Measurements from ENCODE around the gene IQCN. TPM values are rescaled to one million over a fixed set of nuclear protein-coding genes. Genes with fewer than 3 reads are reported as not detected.

The IQCN gene
- total RNA-seq, 2 donors from 2014 or later, result 8.7 to 29.2 TPM

GRCh38 chr19:18225355-18225701, 48.9 kb downstream of the IQCN start:
- H3K4me1 ChIP-seq (ENCODE audit: control insufficient read depth in 1 of 2, low read depth in 2 of 2), result peaks cover 9 to 28% of the 10 kb centered on the region in 2 donors
- DNase-seq (ENCODE audit: low spot score), result no peak
- no peak for ATAC-seq (ENCODE audit: insufficient number of reproducible peaks, low FRiP score, low read depth)
- H3K36me3 ChIP-seq, result no peaks in the 10 kb centered on the region
- H3K27ac ChIP-seq, result no peak overlapping the region
- H3K9me3 ChIP-seq, result no peaks in the 10 kb centered on the region
- TF ChIP-seq CTCF (IDR thresholded peaks at IDR 0.05), result no peak
- H3K27me3 ChIP-seq (replicated peaks; ENCODE audit: insufficient read depth), result peaks cover 19% of the 10 kb centered on the region
- no peak overlapping the region for H3K4me3 ChIP-seq

GRCh38 chr19:18224525-18225354, 49.5 kb downstream of the IQCN start:
- Histone ChIP-seq H3K27ac (no peak overlapping the region), H3K36me3 (no peaks in the 10 kb centered on the region), H3K4me1 (ENCODE audit: control insufficient read depth in 1 of 2, low read depth in 2 of 2) (peaks cover 9 to 28% of the 10 kb centered on the region in 2 donors), H3K9me3 (no peaks in the 10 kb centered on the region), H3K27me3 (replicated peaks; ENCODE audit: insufficient read depth) (peaks cover 19% of the 10 kb centered on the region), H3K4me3 (peak overlapping the region; percentile 70)
- ATAC-seq (ENCODE audit: insufficient number of reproducible peaks, low FRiP score, low read depth) (peak; percentile 96), DNase-seq (ENCODE audit: low spot score) (peak; percentile 95)
- no peak for TF ChIP-seq CTCF (IDR thresholded peaks at IDR 0.05)

- Histone ChIP-seq H3K9me3 (no peaks in the 10 kb centered on the region), H3K36me3 (no peaks in the 10 kb centered on the region), H3K27ac (no peak overlapping the region), H3K4me1 (ENCODE audit: control insufficient read depth in 1 of 2, low read depth in 2 of 2) (peaks cover 9 to 28% of the 10 kb centered on the region in 2 donors), H3K27me3 (replicated peaks; ENCODE audit: insufficient read depth) (peaks cover 19% of the 10 kb centered on the region), H3K4me3 (peak overlapping the region; percentile 70)
- ATAC-seq (ENCODE audit: insufficient number of reproducible peaks, low FRiP score, low read depth) (no peak), DNase-seq (ENCODE audit: low spot score) (no peak)
- TF ChIP-seq CTCF (IDR thresholded peaks at IDR 0.05), result no peak
Measured at GRCh38 chr19:18223860-18224524, 50.3 kb downstream of the IQCN start.

- no peak for DNase-seq (ENCODE audit: low spot score)
- H3K4me3 ChIP-seq, result no peak overlapping the region
- H3K36me3 ChIP-seq, result no peaks in the 10 kb centered on the region
- H3K4me1 ChIP-seq (ENCODE audit: control insufficient read depth in 1 of 2, low read depth in 2 of 2), result peaks cover 9 to 23% of the 10 kb centered on the region in 2 donors
- H3K9me3 ChIP-seq, result no peaks in the 10 kb centered on the region
- peaks cover 15% of the 10 kb centered on the region for H3K27me3 ChIP-seq (replicated peaks; ENCODE audit: insufficient read depth)
- no peak overlapping the region for H3K27ac ChIP-seq
- TF ChIP-seq CTCF (IDR thresholded peaks at IDR 0.05), result no peak
- ATAC-seq (ENCODE audit: insufficient number of reproducible peaks, low FRiP score, low read depth), result no peak
Measured at GRCh38 chr19:18221815-18222725, 52.2 kb downstream of the IQCN start.

All from thoracic aorta (tissue), 2 donors.